Activated naive CD4-positive, alpha-beta T cell treated with anti-CD3 and anti-CD28 coated beads, Interleukin-2, amount 50 U/mL, for 72 hours (primary cell): ENCODE data around the gene SLC10A3. TPM values are rescaled to one million over a fixed set of nuclear protein-coding genes. Genes with fewer than 3 reads are reported as not detected.

Experiments used
- ATAC-seq, 2 donors: fragments of 150-1000 bp; cut with Tn5 transposase; 2 replicates each; pipeline ENCODE4 v1.10.0; 2021; ENCODE audit warnings: mild to moderate bottlenecking in 2 of 2, moderate library complexity in 2 of 2
- DNase-seq, 2 donors: peaks; one replicate each; pipeline ENCODE4 v3.0.0; 2021 to 2022; ENCODE audit warnings: low spot score in 2 of 2
- H3K27ac Mint-ChIP-seq, 2 donors: one replicate each; pipeline ENCODE4 v1.8.0; 2022; ENCODE audit warnings: mild to moderate bottlenecking in 2 of 2, mixed read lengths in 2 of 2
- H3K36me3 Mint-ChIP-seq, 2 donors: one replicate each; pipeline ENCODE4 v1.8.0; 2022; ENCODE audit warnings: mixed read lengths in 2 of 2
- H3K9me3 Mint-ChIP-seq, 2 donors: one replicate each; pipeline ENCODE4 v1.8.0; 2022; ENCODE audit warnings: mixed read lengths in 2 of 2
- total RNA-seq, 2 donors: library from RNA; stranded (reverse); gene quantifications; one replicate each; pipeline ENCODE4 v1.2.3, GENCODE V29; 2022

Gene SLC10A3
- total RNA-seq, 2 donors from 2014 or later, result 9.8 to 15.6 TPM

DNA sequence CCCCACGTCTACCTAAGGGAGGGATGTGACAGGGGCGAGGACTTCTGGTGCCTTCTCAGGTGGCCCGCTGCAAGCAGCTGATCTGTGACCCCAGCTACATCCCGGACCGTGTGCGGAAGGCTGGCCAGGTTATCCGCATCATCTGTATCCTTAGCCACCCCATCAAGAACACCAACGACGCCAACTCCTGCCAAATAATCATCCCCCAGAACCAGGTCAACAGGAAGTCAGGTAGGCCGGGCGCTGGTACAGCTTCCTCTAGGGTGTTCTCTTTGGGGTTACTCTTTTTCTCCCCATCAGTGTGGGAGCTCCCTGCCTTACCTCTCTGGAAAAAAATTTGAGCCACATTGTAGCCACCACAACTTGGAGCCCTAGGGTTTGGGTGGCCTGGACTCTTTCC lies 48.9 kb downstream of the SLC10A3 start:
- Mint-ChIP-seq H3K9me3 (no peaks in the 10 kb centered on the region), H3K36me3 (peaks cover 0 to 9% of the 10 kb centered on the region in 2 donors), H3K27ac (no peak overlapping the region)
- ATAC-seq (no peak), DNase-seq (no peak)

DNA sequence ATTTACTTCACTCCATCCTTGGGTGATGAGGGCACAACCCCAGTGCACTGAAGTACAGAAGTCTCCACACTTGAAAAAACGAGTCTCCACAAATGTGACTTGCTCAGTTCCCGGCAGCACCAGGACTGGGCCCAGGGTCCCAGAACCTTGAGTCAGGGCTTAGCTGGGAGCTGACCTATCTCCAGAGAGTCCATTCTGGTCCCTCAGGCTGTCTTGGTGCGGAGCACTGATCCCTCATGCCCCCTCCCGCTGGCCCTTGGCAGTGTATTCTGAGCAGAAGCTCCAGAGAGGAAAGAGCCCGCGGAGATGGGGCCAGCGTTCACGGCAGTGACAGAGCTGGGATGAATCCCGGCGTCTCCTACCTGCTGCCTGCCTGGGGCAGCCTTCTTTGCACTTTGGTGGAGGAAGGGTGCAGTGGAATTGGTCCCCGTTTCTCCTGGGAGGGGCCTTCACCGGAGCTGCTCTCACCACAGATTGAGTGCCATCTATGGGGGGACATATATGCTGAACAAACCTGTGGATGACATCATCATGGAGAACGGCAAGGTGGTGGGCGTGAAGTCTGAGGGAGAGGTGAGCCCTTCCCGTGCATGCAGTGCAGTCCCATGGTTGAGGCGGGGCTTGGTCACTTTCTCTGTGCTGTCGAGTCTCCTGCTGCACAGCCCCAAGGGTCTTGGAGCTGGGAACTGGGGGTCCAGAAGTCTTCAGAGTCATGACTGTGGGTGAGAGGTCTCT lies 49.6 kb downstream of the SLC10A3 start:
- DNase-seq, result no peak
- Mint-ChIP-seq H3K27ac (no peak overlapping the region), H3K9me3 (no peaks in the 10 kb centered on the region), H3K36me3 (peaks cover 0 to 15% of the 10 kb centered on the region in 2 donors)
- ATAC-seq, result no peak

DNA sequence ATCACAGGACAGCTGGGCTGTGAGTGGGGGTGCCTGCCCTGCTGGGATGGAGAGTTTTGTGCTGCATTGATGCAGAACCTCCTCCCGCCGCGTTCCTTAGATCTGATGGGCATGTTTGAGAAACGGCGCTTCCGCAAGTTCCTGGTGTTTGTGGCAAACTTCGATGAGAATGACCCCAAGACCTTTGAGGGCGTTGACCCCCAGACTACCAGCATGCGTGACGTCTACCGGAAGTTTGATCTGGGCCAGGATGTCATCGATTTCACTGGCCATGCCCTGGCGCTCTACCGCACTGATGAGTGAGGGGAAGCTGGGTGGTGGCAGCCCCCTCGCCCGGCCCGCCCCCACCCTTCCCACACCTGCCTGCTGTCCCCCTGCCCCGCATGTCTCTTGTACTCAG lies 50.6 kb downstream of the SLC10A3 start:
- no peak overlapping the region for H3K27ac Mint-ChIP-seq
- DNase-seq, result no peak
- no peak for ATAC-seq
- H3K36me3 Mint-ChIP-seq, result peaks cover 0 to 15% of the 10 kb centered on the region in 2 donors
- no peaks in the 10 kb centered on the region for H3K9me3 Mint-ChIP-seq

DNA sequence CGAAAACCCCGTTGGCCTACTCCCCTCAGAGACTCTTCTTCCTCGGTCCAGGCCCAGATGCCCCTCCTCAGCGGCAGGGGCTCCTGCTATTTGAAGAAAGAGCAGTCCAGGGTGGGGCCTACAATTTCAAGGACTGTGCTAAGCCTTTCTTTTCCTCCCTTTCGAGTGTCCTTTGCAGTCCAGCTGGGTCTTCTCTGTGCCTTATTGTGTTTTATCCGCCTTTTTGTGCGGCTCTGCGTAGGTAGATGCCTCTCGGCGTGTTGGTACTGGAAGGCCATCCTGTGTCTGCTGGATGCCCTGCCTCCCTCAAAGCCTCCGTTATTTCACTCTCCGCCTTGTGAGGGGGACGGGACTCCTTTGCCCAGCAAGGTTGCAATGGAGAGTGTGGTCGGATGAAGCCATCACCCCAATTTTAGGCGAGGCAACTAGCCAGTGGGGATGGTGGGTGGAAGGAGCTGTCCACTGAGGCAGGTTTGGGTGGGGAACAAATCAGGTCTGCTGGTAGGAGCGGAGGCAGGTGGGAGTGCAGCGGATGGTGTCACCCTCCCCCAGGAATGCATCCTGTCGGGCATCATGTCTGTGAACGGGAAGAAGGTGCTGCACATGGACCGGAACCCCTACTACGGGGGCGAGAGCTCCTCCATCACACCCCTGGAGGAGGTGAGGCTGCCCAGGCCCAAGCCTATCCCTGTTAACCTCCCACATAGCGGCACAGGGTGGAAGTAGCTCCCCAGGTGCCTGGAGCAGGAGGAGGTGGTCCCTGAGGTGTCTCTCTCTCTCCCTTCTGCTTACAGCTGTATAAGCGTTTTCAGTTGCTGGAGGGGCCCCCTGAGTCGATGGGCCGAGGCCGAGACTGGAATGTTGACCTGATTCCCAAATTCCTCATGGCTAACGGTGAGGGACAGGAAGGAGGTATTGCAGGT lies 52.2 kb downstream of the SLC10A3 start:
- peaks cover 0 to 15% of the 10 kb centered on the region in 2 donors for H3K36me3 Mint-ChIP-seq
- ATAC-seq (no peak), DNase-seq (no peak)
- H3K9me3 Mint-ChIP-seq, result no peaks in the 10 kb centered on the region
- peak overlapping the region; percentile 86 to 90 for H3K27ac Mint-ChIP-seq

Other genes with a start within 250 kb of the SLC10A3 start
- gene OPN1MW3, start 233.0 kb downstream of the SLC10A3 start, total RNA-seq, result not detected
- gene TEX28, start 195.5 kb downstream of the SLC10A3 start, total RNA-seq, result not detected
- under 1 TPM; 0.48 to 0.56 TPM for gene TKTL1, start 194.8 kb downstream of the SLC10A3 start, total RNA-seq
- 100 to 1,000 TPM; 690 to 932 TPM for gene FLNA, start 116.0 kb downstream of the SLC10A3 start, total RNA-seq
- 10 to 100 TPM; 79.3 to 83.0 TPM for gene EMD, start 111.3 kb downstream of the SLC10A3 start, total RNA-seq
- gene RPL10, start 92.3 kb downstream of the SLC10A3 start, total RNA-seq, result 1,000 to 10,000 TPM; 1,357 to 2,520 TPM
- 10 to 100 TPM; 14.7 to 20.6 TPM for gene DNASE1L1, start 81.4 kb downstream of the SLC10A3 start, total RNA-seq
- gene TAFAZZIN, start 79.1 kb downstream of the SLC10A3 start, total RNA-seq, result 10 to 100 TPM; 24.7 to 62.4 TPM
- 10 to 100 TPM; 26.9 to 44.5 TPM for gene ATP6AP1, start 62.0 kb downstream of the SLC10A3 start, total RNA-seq
- gene GDI1, start 53.5 kb downstream of the SLC10A3 start, total RNA-seq, result 100 to 1,000 TPM in 1 of 2 donors, 10 to 100 TPM in 1; 96.4 to 213 TPM
- gene FAM50A, start 46.5 kb downstream of the SLC10A3 start, total RNA-seq, result 10 to 100 TPM; 53.0 to 68.5 TPM
- 10 to 100 TPM; 37.2 to 40.4 TPM for gene PLXNA3, start 32.3 kb downstream of the SLC10A3 start, total RNA-seq
- 10 to 100 TPM; 44.9 to 46.0 TPM for gene LAGE3, start 11.3 kb downstream of the SLC10A3 start, total RNA-seq
- gene UBL4A, start 4.0 kb downstream of the SLC10A3 start, total RNA-seq, result 10 to 100 TPM; 39.6 to 40.4 TPM
- gene FAM3A, start 25.6 kb upstream of the SLC10A3 start, total RNA-seq, result 10 to 100 TPM; 27.7 to 32.7 TPM
- 10 to 100 TPM; 74.2 to 75.9 TPM for gene G6PD, start 56.2 kb upstream of the SLC10A3 start, total RNA-seq
- 10 to 100 TPM; 34.2 to 35.0 TPM for gene IKBKG, start 57.0 kb upstream of the SLC10A3 start, total RNA-seq
- not detected for gene CTAG1A, start 94.5 kb upstream of the SLC10A3 start, total RNA-seq
- gene CTAG1B, start 128.7 kb upstream of the SLC10A3 start, total RNA-seq, result not detected
- gene CTAG2, start 162.9 kb upstream of the SLC10A3 start, total RNA-seq, result not detected